HepG2 (cell line): ENCODE results near the gene ABTB2. TPM values are rescaled to one million over a fixed set of nuclear protein-coding genes. Genes with fewer than 3 reads are reported as not detected.

Source experiments
- IRX3 ChIP-seq: sonication (generic); formaldehyde crosslinking; IDR thresholded peaks from 2 replicates; pipeline ENCODE4 v1.8.1; 2023; ENCODE audit warnings: mild to moderate bottlenecking, low read depth, missing genetic modification reagents, borderline replicate concordance
- KMT2A ChIP-seq: sonication (generic); formaldehyde crosslinking; IDR thresholded peaks from 2 replicates; pipeline ENCODE4 v1.4.0; 2020; ENCODE audit warnings: missing genetic modification reagents
- RXRB ChIP-seq: IDR thresholded peaks from 2 replicates; pipeline ENCODE4 v1.6.1; 2016; ENCODE audit warnings: borderline replicate concordance, missing genetic modification reagents, missing compliant biosample characterization
- ZNF235 ChIP-seq: sonication (generic); formaldehyde crosslinking; IDR thresholded peaks from 2 replicates; pipeline ENCODE4 v1.8.1; 2023; ENCODE audit warnings: mild to moderate bottlenecking, missing genetic modification reagents, borderline replicate concordance
- ZNF724P ChIP-seq: sonication (generic); formaldehyde crosslinking; IDR thresholded peaks from 2 replicates; pipeline ENCODE4 v1.8.0; 2022; ENCODE audit warnings: missing genetic modification reagents, borderline replicate concordance
- ZNF780A ChIP-seq: sonication (generic); formaldehyde crosslinking; IDR thresholded peaks from 2 replicates; pipeline ENCODE4 v1.8.0; 2022; ENCODE audit warnings: mild to moderate bottlenecking, missing genetic modification reagents, moderate library complexity
- ZNF891 ChIP-seq: sonication (generic); formaldehyde crosslinking; IDR thresholded peaks from 2 replicates; pipeline ENCODE4 v1.5.0; 2020; ENCODE audit warnings: mild to moderate bottlenecking, missing genetic modification reagents
- polyA plus RNA-seq, 8 experiments: library from polyadenylated mRNA; depleted of rRNA in 3 of 8; stranded (reverse) in 7 of 8; unstranded in 1 of 8; fragments of >200 nt; fragmentation: Illumina TruSeq in 4 of 8; extraction: Trizol in 4 of 8; gene quantifications; 2 replicates each; pipeline versions ENCODE4 v1.2.1 to v1.2.3, GENCODE V29; 2011 to 2016; ENCODE audit warnings: low read depth in 4 of 8, missing spikeins in 1 of 8, mixed read lengths in 1 of 8; ENCODE audit not compliant: insufficient read depth in 1 of 8
- total RNA-seq, 5 experiments: library from RNA; depleted of rRNA; stranded (reverse); fragments of >200 nt; fragmentation: Illumina TruSeq; extraction: Trizol; gene quantifications; 2 replicates each; pipeline ENCODE4 v1.2.3, GENCODE V29; 2016; ENCODE audit warnings: low read depth in 1 of 5
- TF ChIP-seq, protein P1 (sequence below): sonication (generic); formaldehyde crosslinking; IDR thresholded peaks from 2 replicates; pipeline ENCODE4 v1.4.0; 2020; ENCODE audit warnings: mild to moderate bottlenecking, missing genetic modification reagents
- TF ChIP-seq, protein P2 (sequence below), 2 experiments: fragments of 450-650 bp in 1 of 2; sonication (generic) in 1 of 2; formaldehyde crosslinking in 1 of 2; IDR thresholded peaks; 2 replicates each; pipeline versions ENCODE4 v1.6.1 to v1.8.0; 2016 to 2022; ENCODE audit warnings: antibody characterized with exemption in 1 of 2, mild to moderate bottlenecking in 1 of 2, missing genetic modification reagents in 1 of 2
- TF ChIP-seq, protein P3 (sequence below): sonication (generic); formaldehyde crosslinking; IDR thresholded peaks from 2 replicates; pipeline ENCODE4 v1.4.0; 2020; ENCODE audit warnings: missing genetic modification reagents, borderline replicate concordance

The ABTB2 gene
- total and polyA plus RNA-seq, 2 of the 13 experiments (the other 11 are each of a cell fraction or from before 2014, with no cell fraction given), result 5.1 to 15.4 TPM

DNA sequence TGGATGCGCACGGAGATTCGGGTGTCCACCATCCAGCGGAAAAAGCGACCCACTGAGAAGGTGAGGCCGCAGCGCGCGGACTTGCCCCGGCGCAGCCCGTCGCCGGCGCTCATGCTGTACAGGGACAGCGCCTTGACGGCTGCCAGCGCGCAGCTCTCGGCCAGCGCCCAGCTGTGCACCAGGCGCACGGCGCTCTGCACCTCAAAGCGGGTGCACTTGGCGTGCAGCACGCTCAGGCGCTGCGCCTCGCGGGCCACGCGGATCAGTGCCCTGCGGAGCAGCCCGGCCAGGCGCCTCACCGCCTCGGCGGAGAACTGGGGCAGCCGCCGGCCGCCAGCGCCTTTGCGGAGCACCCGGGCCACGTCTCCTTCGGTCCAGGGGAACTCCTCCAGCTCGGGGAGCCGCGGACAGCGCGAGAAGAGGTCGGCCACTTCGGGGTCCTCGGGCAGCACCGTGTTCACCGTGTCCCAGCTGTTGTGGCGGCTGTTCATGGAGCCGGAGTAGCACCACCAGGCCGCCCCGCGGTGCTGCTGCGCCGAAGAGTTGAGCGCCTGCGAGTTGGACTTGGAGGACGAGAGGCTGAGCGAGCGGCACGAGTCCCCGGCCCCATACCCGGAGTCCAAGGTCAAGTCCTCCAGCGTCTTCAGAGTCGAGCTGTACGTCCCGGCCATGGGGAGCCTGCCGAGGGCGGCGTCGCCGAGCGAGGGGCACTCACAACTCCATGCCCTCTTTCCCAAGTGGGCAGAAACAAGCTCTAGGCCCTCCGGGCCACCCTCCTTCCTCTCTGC, 703 bp downstream of the ABTB2 start (continued):
- TF ChIP-seq, protein P1, sequence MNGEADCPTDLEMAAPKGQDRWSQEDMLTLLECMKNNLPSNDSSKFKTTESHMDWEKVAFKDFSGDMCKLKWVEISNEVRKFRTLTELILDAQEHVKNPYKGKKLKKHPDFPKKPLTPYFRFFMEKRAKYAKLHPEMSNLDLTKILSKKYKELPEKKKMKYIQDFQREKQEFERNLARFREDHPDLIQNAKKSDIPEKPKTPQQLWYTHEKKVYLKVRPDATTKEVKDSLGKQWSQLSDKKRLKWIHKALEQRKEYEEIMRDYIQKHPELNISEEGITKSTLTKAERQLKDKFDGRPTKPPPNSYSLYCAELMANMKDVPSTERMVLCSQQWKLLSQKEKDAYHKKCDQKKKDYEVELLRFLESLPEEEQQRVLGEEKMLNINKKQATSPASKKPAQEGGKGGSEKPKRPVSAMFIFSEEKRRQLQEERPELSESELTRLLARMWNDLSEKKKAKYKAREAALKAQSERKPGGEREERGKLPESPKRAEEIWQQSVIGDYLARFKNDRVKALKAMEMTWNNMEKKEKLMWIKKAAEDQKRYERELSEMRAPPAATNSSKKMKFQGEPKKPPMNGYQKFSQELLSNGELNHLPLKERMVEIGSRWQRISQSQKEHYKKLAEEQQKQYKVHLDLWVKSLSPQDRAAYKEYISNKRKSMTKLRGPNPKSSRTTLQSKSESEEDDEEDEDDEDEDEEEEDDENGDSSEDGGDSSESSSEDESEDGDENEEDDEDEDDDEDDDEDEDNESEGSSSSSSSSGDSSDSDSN (CRISPR knock-in tag), result peak; percentile 87
- TF ChIP-seq, protein P2, sequence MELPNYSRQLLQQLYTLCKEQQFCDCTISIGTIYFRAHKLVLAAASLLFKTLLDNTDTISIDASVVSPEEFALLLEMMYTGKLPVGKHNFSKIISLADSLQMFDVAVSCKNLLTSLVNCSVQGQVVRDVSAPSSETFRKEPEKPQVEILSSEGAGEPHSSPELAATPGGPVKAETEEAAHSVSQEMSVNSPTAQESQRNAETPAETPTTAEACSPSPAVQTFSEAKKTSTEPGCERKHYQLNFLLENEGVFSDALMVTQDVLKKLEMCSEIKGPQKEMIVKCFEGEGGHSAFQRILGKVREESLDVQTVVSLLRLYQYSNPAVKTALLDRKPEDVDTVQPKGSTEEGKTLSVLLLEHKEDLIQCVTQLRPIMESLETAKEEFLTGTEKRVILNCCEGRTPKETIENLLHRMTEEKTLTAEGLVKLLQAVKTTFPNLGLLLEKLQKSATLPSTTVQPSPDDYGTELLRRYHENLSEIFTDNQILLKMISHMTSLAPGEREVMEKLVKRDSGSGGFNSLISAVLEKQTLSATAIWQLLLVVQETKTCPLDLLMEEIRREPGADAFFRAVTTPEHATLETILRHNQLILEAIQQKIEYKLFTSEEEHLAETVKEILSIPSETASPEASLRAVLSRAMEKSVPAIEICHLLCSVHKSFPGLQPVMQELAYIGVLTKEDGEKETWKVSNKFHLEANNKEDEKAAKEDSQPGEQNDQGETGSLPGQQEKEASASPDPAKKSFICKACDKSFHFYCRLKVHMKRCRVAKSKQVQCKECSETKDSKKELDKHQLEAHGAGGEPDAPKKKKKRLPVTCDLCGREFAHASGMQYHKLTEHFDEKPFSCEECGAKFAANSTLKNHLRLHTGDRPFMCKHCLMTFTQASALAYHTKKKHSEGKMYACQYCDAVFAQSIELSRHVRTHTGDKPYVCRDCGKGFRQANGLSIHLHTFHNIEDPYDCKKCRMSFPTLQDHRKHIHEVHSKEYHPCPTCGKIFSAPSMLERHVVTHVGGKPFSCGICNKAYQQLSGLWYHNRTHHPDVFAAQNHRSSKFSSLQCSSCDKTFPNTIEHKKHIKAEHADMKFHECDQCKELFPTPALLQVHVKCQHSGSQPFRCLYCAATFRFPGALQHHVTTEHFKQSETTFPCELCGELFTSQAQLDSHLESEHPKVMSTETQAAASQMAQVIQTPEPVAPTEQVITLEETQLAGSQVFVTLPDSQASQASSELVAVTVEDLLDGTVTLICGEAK (IDR thresholded peaks at IDR 0.05), result no peak
- TF ChIP-seq, protein P2 (CRISPR knock-in tag; IDR thresholded peaks at IDR 0.05), result peak; percentile 73; the same call in 1 of the 2 replicates
- TF ChIP-seq IRX3, result peak; percentile 83; the same call in 1 of the 2 replicates
- TF ChIP-seq ZNF780A (CRISPR knock-in tag), result 0 out of 2 replicates have a peak, but pooled peaks have one; percentile 15
- peak; percentile 7; the same call in 1 of the 2 replicates for TF ChIP-seq ZNF891 (CRISPR knock-in tag)
- 0 out of 2 replicates have a peak, but pooled peaks have one; percentile 13 for TF ChIP-seq RXRB (CRISPR knock-in tag)
- TF ChIP-seq KMT2A (CRISPR knock-in tag), result peak; percentile 16
- TF ChIP-seq ZNF724P (CRISPR knock-in tag), result 0 out of 2 replicates have a peak, but pooled peaks have one; percentile 40
- TF ChIP-seq, protein P3, sequence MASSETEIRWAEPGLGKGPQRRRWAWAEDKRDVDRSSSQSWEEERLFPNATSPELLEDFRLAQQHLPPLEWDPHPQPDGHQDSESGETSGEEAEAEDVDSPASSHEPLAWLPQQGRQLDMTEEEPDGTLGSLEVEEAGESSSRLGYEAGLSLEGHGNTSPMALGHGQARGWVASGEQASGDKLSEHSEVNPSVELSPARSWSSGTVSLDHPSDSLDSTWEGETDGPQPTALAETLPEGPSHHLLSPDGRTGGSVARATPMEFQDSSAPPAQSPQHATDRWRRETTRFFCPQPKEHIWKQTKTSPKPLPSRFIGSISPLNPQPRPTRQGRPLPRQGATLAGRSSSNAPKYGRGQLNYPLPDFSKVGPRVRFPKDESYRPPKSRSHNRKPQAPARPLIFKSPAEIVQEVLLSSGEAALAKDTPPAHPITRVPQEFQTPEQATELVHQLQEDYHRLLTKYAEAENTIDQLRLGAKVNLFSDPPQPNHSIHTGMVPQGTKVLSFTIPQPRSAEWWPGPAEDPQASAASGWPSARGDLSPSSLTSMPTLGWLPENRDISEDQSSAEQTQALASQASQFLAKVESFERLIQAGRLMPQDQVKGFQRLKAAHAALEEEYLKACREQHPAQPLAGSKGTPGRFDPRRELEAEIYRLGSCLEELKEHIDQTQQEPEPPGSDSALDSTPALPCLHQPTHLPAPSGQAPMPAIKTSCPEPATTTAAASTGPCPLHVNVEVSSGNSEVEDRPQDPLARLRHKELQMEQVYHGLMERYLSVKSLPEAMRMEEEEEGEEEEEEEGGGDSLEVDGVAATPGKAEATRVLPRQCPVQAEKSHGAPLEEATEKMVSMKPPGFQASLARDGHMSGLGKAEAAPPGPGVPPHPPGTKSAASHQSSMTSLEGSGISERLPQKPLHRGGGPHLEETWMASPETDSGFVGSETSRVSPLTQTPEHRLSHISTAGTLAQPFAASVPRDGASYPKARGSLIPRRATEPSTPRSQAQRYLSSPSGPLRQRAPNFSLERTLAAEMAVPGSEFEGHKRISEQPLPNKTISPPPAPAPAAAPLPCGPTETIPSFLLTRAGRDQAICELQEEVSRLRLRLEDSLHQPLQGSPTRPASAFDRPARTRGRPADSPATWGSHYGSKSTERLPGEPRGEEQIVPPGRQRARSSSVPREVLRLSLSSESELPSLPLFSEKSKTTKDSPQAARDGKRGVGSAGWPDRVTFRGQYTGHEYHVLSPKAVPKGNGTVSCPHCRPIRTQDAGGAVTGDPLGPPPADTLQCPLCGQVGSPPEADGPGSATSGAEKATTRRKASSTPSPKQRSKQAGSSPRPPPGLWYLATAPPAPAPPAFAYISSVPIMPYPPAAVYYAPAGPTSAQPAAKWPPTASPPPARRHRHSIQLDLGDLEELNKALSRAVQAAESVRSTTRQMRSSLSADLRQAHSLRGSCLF (CRISPR knock-in tag), result peak; percentile 63; the same call in 1 of the 2 replicates
- peak; percentile 5; the same call in 1 of the 2 replicates for TF ChIP-seq ZNF235
